Measurements from ENCODE around the gene ZC3H10. TPM values are rescaled to one million over a fixed set of nuclear protein-coding genes. Genes with fewer than 3 reads are reported as not detected.

Gene ZC3H10
- total and polyA plus RNA-seq, 2 of the 13 experiments (the other 11 are each of a cell fraction or from before 2014, with no cell fraction given) = 0.70 to 2.3 TPM

DNA sequence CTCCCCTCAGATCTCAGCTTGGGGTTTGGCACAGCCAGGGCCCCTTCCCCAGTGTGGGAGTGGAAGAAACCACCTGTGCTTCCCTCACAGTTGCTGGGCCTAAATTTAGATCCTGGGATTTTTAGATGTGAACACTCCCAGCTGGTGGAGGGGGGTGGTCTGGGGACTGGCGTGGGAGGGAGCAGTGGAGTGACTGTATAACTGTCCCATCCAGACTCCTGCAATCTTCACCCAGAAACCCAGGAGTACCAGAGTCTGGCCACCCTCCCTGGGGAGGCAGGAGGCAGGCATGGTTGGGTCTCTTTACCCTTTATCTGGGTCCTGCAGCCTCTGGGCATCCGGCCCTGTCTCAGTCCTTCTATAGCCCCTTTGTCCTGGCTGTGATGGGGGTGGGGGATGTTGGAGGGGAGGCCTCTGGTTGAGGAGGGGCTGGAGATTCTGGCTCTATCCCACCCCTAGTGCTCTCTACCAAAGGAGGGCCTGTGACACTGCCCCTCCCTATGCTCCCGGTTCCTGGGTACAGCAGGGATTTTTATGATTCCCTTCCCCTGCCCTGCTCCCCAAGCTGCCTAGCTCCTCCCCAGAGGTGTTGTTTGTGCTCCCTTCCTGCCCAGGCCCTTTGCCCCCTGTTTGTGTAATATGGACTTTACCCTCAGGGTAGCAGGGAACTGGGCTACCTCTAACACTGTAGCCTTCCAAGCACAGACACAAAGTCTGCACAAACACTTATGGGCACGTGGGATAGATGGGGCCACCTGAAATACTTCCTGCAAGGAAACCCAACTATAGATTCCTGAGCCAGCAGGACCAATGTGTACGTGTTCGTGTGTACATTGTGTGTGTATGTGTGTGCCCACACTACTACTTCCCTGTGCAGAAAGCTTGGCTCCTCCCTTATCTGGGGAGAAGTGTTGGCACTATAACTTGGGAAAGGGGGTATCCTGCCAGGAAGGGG lies 36.4 kb upstream of the ZC3H10 start (continued):
- TF ChIP-seq MAFF (IDR thresholded peaks at IDR 0.05; ENCODE audit: low read depth, low read length) (peak; percentile 46; the same call in 1 of the 2 replicates), ZNF224 (CRISPR knock-in tag; IDR thresholded peaks at IDR 0.05) (no peak), TARDBP (CRISPR knock-in tag; IDR thresholded peaks at IDR 0.05) (peak; percentile 99), SYNCRIP (IDR thresholded peaks at IDR 0.05; ENCODE audit: insufficient read depth, low read depth, low read length) (no peak), MXD3 (CRISPR knock-in tag; IDR thresholded peaks at IDR 0.05) (0 out of 2 replicates have a peak, but pooled peaks have one; percentile 57), ZKSCAN5 (CRISPR knock-in tag; IDR thresholded peaks at IDR 0.05) (peak; percentile 34; the same call in 1 of the 2 replicates), ZNF737 (CRISPR knock-in tag; IDR thresholded peaks at IDR 0.05; ENCODE audit: borderline replicate concordance) (no peak), ZKSCAN8 (CRISPR knock-in tag; IDR thresholded peaks at IDR 0.05; ENCODE audit: borderline replicate concordance) (peak; percentile 83), POLR2A (IDR thresholded peaks at IDR 0.05; ENCODE audit: insufficient read depth in 1 of 2, low read depth in 2 of 2, low read length in 2 of 2) (peak; percentile 79 to 80), TMF1 (CRISPR knock-in tag; IDR thresholded peaks at IDR 0.05; ENCODE audit: low read depth) (no peak; the same call in 1 of the 2 replicates), SALL1 (CRISPR knock-in tag; IDR thresholded peaks at IDR 0.05) (peak; percentile 99), ZFP37 (CRISPR knock-in tag; IDR thresholded peaks at IDR 0.05; ENCODE audit: borderline replicate concordance) (0 out of 2 replicates have a peak, but pooled peaks have one; percentile 25), EHMT2 (IDR thresholded peaks at IDR 0.05; ENCODE audit: borderline replicate concordance, low read depth, low read length) (no peak; the same call in 1 of the 2 replicates), ESRRA (CRISPR knock-in tag; IDR thresholded peaks at IDR 0.05; ENCODE audit: low read depth) (peak; percentile 96), ZNF674 (CRISPR knock-in tag; IDR thresholded peaks at IDR 0.05; ENCODE audit: low read depth) (0 out of 2 replicates have a peak, but pooled peaks have one; percentile 37), REXO4 (CRISPR knock-in tag; IDR thresholded peaks at IDR 0.05; ENCODE audit: borderline replicate concordance) (no peak), HHEX (CRISPR knock-in tag; IDR thresholded peaks at IDR 0.05) (0 out of 2 replicates have a peak, but pooled peaks have one; percentile 30), ZNF772 (CRISPR knock-in tag; IDR thresholded peaks at IDR 0.05) (peak; percentile 98), CHCHD3 (CRISPR knock-in tag; IDR thresholded peaks at IDR 0.05) (no peak), ZC3H13 (CRISPR knock-in tag; IDR thresholded peaks at IDR 0.05) (peak; percentile 89), PITX1 (CRISPR knock-in tag; IDR thresholded peaks at IDR 0.05) (peak; percentile 96)
- TF ChIP-seq, protein P1, sequence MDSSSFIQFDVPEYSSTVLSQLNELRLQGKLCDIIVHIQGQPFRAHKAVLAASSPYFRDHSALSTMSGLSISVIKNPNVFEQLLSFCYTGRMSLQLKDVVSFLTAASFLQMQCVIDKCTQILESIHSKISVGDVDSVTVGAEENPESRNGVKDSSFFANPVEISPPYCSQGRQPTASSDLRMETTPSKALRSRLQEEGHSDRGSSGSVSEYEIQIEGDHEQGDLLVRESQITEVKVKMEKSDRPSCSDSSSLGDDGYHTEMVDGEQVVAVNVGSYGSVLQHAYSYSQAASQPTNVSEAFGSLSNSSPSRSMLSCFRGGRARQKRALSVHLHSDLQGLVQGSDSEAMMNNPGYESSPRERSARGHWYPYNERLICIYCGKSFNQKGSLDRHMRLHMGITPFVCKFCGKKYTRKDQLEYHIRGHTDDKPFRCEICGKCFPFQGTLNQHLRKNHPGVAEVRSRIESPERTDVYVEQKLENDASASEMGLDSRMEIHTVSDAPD (CRISPR knock-in tag; IDR thresholded peaks at IDR 0.05) = peak; percentile 69
- TF ChIP-seq, protein P2, sequence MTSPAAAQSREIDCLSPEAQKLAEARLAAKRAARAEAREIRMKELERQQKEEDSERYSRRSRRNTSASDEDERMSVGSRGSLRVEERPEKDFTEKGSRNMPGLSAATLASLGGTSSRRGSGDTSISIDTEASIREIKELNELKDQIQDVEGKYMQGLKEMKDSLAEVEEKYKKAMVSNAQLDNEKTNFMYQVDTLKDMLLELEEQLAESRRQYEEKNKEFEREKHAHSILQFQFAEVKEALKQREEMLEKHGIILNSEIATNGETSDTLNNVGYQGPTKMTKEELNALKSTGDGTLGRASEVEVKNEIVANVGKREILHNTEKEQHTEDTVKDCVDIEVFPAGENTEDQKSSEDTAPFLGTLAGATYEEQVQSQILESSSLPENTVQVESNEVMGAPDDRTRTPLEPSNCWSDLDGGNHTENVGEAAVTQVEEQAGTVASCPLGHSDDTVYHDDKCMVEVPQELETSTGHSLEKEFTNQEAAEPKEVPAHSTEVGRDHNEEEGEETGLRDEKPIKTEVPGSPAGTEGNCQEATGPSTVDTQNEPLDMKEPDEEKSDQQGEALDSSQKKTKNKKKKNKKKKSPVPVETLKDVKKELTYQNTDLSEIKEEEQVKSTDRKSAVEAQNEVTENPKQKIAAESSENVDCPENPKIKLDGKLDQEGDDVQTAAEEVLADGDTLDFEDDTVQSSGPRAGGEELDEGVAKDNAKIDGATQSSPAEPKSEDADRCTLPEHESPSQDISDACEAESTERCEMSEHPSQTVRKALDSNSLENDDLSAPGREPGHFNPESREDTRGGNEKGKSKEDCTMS (CRISPR knock-in tag; conservative IDR thresholded peaks at IDR 0.05) = no peak
- TF ChIP-seq, protein P3, sequence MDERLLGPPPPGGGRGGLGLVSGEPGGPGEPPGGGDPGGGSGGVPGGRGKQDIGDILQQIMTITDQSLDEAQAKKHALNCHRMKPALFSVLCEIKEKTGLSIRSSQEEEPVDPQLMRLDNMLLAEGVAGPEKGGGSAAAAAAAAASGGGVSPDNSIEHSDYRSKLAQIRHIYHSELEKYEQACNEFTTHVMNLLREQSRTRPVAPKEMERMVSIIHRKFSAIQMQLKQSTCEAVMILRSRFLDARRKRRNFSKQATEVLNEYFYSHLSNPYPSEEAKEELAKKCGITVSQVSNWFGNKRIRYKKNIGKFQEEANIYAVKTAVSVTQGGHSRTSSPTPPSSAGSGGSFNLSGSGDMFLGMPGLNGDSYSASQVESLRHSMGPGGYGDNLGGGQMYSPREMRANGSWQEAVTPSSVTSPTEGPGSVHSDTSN (CRISPR knock-in tag; IDR thresholded peaks at IDR 0.05) = no peak

Data from HepG2 (cell line).